ENCODE data around the gene PRDM16.

- TF ChIP-seq CTCF (conservative IDR thresholded peaks at IDR 0.05; ENCODE audit: low read depth in 2 of 2): no peak
- TF ChIP-seq EZH2 (IDR thresholded peaks at IDR 0.05; ENCODE audit: low read depth, unreplicated experiment): no peak
- no peak for TF ChIP-seq CREB1 (CRISPR knock-in tag; IDR thresholded peaks at IDR 0.05; ENCODE audit: low read depth)
- TF ChIP-seq ZNF462 (CRISPR knock-in tag; IDR thresholded peaks at IDR 0.05): no peak
- TF ChIP-seq EZH2phosphoT487 (IDR thresholded peaks at IDR 0.05; ENCODE audit: unreplicated experiment): no peak
- TF ChIP-seq POLR2AphosphoS5 (IDR thresholded peaks at IDR 0.05; ENCODE audit: low read depth): no peak
- TF ChIP-seq JUNB (IDR thresholded peaks at IDR 0.05; ENCODE audit: unreplicated experiment): no peak
- no peak for TF ChIP-seq REST (IDR thresholded peaks at IDR 0.05; ENCODE audit: unreplicated experiment)
These were observed 7.4 kb upstream of the PRDM16 start for GRCh38 chr1:3061566-3061965.

Data from GM23338 (cell line).